Neural progenitor cell (in vitro differentiated cells): ENCODE measurements around the gene FAM83E. TPM values are rescaled to one million over a fixed set of nuclear protein-coding genes. Genes with fewer than 3 reads are reported as not detected.

ENCODE experiments used
- DNase-seq: peaks from one replicate; pipeline ENCODE4 v3.0.0-alpha.2; 2016; ENCODE audit warnings: low spot score
- H2AFZ ChIP-seq: fragments of 200-600 bp; sonication (generic); replicated peaks from 2 replicates; pipeline ENCODE4 v1.6.1; 2016; ENCODE audit warnings: antibody characterized with exemption
- H3F3A ChIP-seq: fragments of 200-600 bp; sonication (generic); 2 replicates; pipeline ENCODE4 v1.6.1; 2016; ENCODE audit warnings: antibody characterized with exemption, low read depth
- H3K27ac ChIP-seq: fragments of 200-600 bp; sonication (generic); 2 replicates; pipeline ENCODE4 v1.5.1; 2016; ENCODE audit warnings: mild to moderate bottlenecking
- H3K27me3 ChIP-seq: fragments of 200-600 bp; sonication (generic); 2 replicates; pipeline ENCODE4 v1.6.1; 2016; ENCODE audit warnings: mild to moderate bottlenecking, moderate library complexity
- H3K36me3 ChIP-seq: fragments of 200-600 bp; sonication (generic); 2 replicates; pipeline ENCODE4 v1.5.1; 2016
- H3K4me1 ChIP-seq: fragments of 200-600 bp; sonication (generic); 2 replicates; pipeline ENCODE4 v1.6.1; 2016; ENCODE audit warnings: mixed run types
- H3K4me2 ChIP-seq: fragments of 200-600 bp; sonication (generic); 2 replicates; pipeline ENCODE4 v1.6.1; 2016
- H3K4me3 ChIP-seq: fragments of 200-600 bp; sonication (generic); 2 replicates; pipeline ENCODE4 v1.5.1; 2016
- H3K79me2 ChIP-seq: fragments of 200-600 bp; sonication (generic); 2 replicates; pipeline ENCODE4 v1.6.1; 2016; ENCODE audit warnings: low read depth
- H3K9ac ChIP-seq: fragments of 200-600 bp; sonication (generic); 2 replicates; pipeline ENCODE4 v1.6.1; 2016
- H3K9me3 ChIP-seq: fragments of 200-600 bp; sonication (generic); 2 replicates; pipeline ENCODE4 v1.5.1; 2016; ENCODE audit warnings: low read depth
- H4K20me1 ChIP-seq: fragments of 200-600 bp; sonication (generic); 2 replicates; pipeline ENCODE4 v1.6.1; 2016; ENCODE audit warnings: low read depth
- H3K27ac Mint-ChIP-seq: 3 replicates; pipeline ENCODE4 v1.8.0; 2021; ENCODE audit warnings: mixed read lengths
- H3K27me3 Mint-ChIP-seq: 2 replicates; pipeline ENCODE4 v1.8.0; 2022; ENCODE audit warnings: low read depth, mild to moderate bottlenecking, inconsistent platforms, moderate library complexity, mixed read lengths; ENCODE audit not compliant: insufficient read depth
- H3K36me3 Mint-ChIP-seq: 3 replicates; pipeline ENCODE4 v1.8.0; 2021; ENCODE audit warnings: mixed read lengths
- H3K4me1 Mint-ChIP-seq: 3 replicates; pipeline ENCODE4 v1.8.0; 2021; ENCODE audit warnings: mixed read lengths
- H3K4me3 Mint-ChIP-seq: 3 replicates; pipeline ENCODE4 v1.8.0; 2021; ENCODE audit warnings: mild to moderate bottlenecking, moderate library complexity, mixed read lengths
- H3K9me3 Mint-ChIP-seq: 3 replicates; pipeline ENCODE4 v1.8.0; 2020; ENCODE audit warnings: mixed read lengths
- CTCF ChIP-seq: fragments of 200-600 bp; sonication (generic); IDR thresholded peaks from 2 replicates; pipeline ENCODE4 v1.5.1; 2017; ENCODE audit warnings: antibody characterized with exemption, mild to moderate bottlenecking
- EZH2 ChIP-seq: fragments of 200-600 bp; sonication (generic); IDR thresholded peaks from 2 replicates; pipeline ENCODE4 v1.6.1; 2017; ENCODE audit warnings: antibody characterized with exemption, mild to moderate bottlenecking, moderate library complexity
- EZH2phosphoT487 ChIP-seq: fragments of 200-600 bp; sonication (generic); IDR thresholded peaks from 2 replicates; pipeline ENCODE4 v1.6.1; 2017; ENCODE audit warnings: antibody characterized with exemption
- total RNA-seq: library from RNA; depleted of rRNA; stranded (reverse); fragments of >200 nt; gene quantifications from 2 replicates; pipeline ENCODE4 v1.2.3, GENCODE V29; 2015; ENCODE audit warnings: low replicate concordance

Gene FAM83E
- total RNA-seq, 1 donor from 2014 or later, result 0.06 TPM

GRCh38 chr19:48618916-48619691 is 4.2 kb upstream of the FAM83E start, which contains the start of the genes RPL18 and SPHK2:
TSS of gene RPL18 (minus strand) at chr19:48619178. CDS start at chr19:48619143, 35 bp downstream.
TSS of gene SPHK2 (plus strand) at chr19:48619506. CDS start at chr19:48620515, 1,009 bp downstream.
- TF ChIP-seq EZH2phosphoT487 (no peak), CTCF (no peak), EZH2 (no peak)
- Mint-ChIP-seq H3K27me3 (peaks cover 6% of the 10 kb centered on the region), H3K4me3 (peak within 1 kb of the TSS; percentile 98), H3K36me3 (peaks cover 15% of the 10 kb centered on the region), H3K9me3 (no peaks in the 10 kb centered on the region), H3K4me1 (peaks cover 51% of the 10 kb centered on the region), H3K27ac (peak within 1 kb of the TSS; percentile 98)
- Histone ChIP-seq H3K4me3 (peak within 1 kb of the TSS; percentile 83), H3K9ac (peak within 1 kb of the TSS; percentile 99), H3F3A (peaks cover 63% of the 10 kb centered on the region), H3K79me2 (peaks cover 53% of the 10 kb centered on the region), H3K4me2 (peak within 1 kb of the TSS; percentile 95), H3K4me1 (peaks cover 45% of the 10 kb centered on the region), H3K36me3 (no peaks in the 10 kb centered on the region), H3K9me3 (no peaks in the 10 kb centered on the region), H3K27me3 (no peaks in the 10 kb centered on the region), H4K20me1 (peaks cover 46% of the 10 kb centered on the region), H2AFZ (peak within 1 kb of the TSS; percentile 55), H3K27ac (peak within 1 kb of the TSS; percentile 95)
- peak; percentile 99 for DNase-seq

- Histone ChIP-seq H3K27me3 (no peaks in the 10 kb centered on the region), H3K36me3 (no peaks in the 10 kb centered on the region), H3F3A (peaks cover 66% of the 10 kb centered on the region), H3K9me3 (no peaks in the 10 kb centered on the region), H3K79me2 (peaks cover 51% of the 10 kb centered on the region), H4K20me1 (peaks cover 46% of the 10 kb centered on the region), H3K9ac (peak overlapping the region; percentile 99), H2AFZ (no peak overlapping the region), H3K4me1 (peaks cover 49% of the 10 kb centered on the region), H3K27ac (peak overlapping the region; percentile 95), H3K4me2 (peak overlapping the region; percentile 95), H3K4me3 (peak overlapping the region; percentile 83)
- TF ChIP-seq CTCF (no peak), EZH2 (no peak), EZH2phosphoT487 (no peak)
- Mint-ChIP-seq H3K9me3 (no peaks in the 10 kb centered on the region), H3K36me3 (peaks cover 15% of the 10 kb centered on the region), H3K4me1 (peaks cover 52% of the 10 kb centered on the region), H3K4me3 (peak overlapping the region; percentile 98), H3K27ac (peak overlapping the region; percentile 97), H3K27me3 (peaks cover 6% of the 10 kb centered on the region)
- DNase-seq, result no peak
Measured at GRCh38 chr19:48618278-48618915, 3.5 kb upstream of the FAM83E start.

GRCh38 chr19:48617146-48617937 is 2.5 kb upstream of the FAM83E start:
- Mint-ChIP-seq H3K27me3 (peaks cover 6% of the 10 kb centered on the region), H3K4me3 (peak overlapping the region; percentile 98), H3K4me1 (peaks cover 46% of the 10 kb centered on the region), H3K27ac (no peak overlapping the region), H3K36me3 (peaks cover 15% of the 10 kb centered on the region), H3K9me3 (no peaks in the 10 kb centered on the region)
- Histone ChIP-seq H3K4me2 (peak overlapping the region; percentile 95), H3F3A (peaks cover 62% of the 10 kb centered on the region), H3K4me1 (peaks cover 46% of the 10 kb centered on the region), H3K9me3 (no peaks in the 10 kb centered on the region), H3K79me2 (peaks cover 47% of the 10 kb centered on the region), H3K4me3 (peak overlapping the region; percentile 83), H2AFZ (no peak overlapping the region), H3K27me3 (no peaks in the 10 kb centered on the region), H3K36me3 (no peaks in the 10 kb centered on the region), H4K20me1 (peaks cover 46% of the 10 kb centered on the region), H3K27ac (peak overlapping the region; percentile 62), H3K9ac (peak overlapping the region; percentile 99)
- no peak for TF ChIP-seq EZH2
- DNase-seq, result no peak
